Measurements from ENCODE around the gene TBL1X.
"Not testable (repeated sequence)": the region's sequence is repeated elsewhere in the genome, so short reads cannot be mapped to it uniquely, and the experiment has no call there.

TBL1X gene

DNA sequence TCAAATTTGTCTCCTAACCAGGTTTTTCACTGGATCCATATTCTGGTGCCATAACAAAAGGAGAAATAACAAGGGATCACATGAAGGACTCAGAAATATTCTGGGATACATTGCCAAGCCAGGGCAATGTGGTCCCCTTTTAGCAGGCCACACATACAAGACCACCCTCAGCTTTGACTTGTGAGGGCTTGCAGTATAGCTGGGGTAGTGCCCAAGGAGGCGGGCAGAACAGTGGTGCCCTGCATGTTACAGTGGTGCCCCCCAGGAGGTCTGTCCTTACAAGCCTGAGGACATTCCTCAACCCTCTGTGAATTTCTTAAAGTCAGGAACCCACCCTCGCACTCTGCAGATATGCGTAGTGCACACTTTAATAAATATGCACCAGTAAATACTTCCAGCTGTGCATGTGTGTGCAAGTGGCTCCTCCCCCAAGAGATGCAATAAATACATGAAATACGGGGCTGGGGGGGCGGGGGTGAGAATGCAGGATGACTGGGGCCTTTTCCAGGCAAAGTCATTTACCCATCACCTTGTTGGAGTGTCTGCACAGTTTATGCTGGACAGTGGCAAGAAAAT lies 34.4 kb upstream of the TBL1X start:
- Histone ChIP-seq H3K4me3 (ENCODE audit: low read depth in 1 of 2, low read length in 1 of 2) (no peak overlapping the region), H3K36me3 (no peaks in the 10 kb centered on the region), H3K27me3 (no peaks in the 10 kb centered on the region), H3K9me3 (no peaks in the 10 kb centered on the region), H3K27ac (no peak overlapping the region), H3K4me1 (ENCODE audit: control insufficient read depth in 1 of 2, insufficient read depth in 1 of 2, low read depth in 1 of 2, low read length in 1 of 2) (peaks cover 0 to 13% of the 10 kb centered on the region in 2 experiments)
- TF ChIP-seq, protein P1, sequence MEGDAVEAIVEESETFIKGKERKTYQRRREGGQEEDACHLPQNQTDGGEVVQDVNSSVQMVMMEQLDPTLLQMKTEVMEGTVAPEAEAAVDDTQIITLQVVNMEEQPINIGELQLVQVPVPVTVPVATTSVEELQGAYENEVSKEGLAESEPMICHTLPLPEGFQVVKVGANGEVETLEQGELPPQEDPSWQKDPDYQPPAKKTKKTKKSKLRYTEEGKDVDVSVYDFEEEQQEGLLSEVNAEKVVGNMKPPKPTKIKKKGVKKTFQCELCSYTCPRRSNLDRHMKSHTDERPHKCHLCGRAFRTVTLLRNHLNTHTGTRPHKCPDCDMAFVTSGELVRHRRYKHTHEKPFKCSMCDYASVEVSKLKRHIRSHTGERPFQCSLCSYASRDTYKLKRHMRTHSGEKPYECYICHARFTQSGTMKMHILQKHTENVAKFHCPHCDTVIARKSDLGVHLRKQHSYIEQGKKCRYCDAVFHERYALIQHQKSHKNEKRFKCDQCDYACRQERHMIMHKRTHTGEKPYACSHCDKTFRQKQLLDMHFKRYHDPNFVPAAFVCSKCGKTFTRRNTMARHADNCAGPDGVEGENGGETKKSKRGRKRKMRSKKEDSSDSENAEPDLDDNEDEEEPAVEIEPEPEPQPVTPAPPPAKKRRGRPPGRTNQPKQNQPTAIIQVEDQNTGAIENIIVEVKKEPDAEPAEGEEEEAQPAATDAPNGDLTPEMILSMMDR (IDR thresholded peaks at IDR 0.05), result no peak

DNA sequence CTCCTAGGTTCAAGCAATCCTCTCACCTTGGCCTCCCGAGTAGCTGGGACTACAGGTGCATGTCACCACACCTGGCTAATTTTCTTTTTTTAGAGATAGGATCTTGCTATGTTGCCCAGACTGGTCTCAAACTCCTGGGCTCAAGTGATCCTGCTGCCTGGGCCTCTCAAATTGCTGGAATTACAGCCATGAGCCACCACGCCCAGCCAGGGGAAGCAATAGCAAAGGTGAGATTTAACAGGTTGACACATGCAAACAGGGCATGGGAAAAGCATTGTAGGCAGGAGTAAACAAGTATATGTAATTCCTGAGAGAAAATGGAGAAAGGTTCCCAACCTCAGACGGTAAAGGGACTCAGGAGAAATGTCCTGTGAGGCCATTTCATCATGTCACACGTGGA lies 33.6 kb upstream of the TBL1X start:
- TF ChIP-seq, protein P1 (IDR thresholded peaks at IDR 0.05), result no peak
- Histone ChIP-seq H3K36me3 (no peaks in the 10 kb centered on the region), H3K9me3 (no peaks in the 10 kb centered on the region), H3K27ac (no peak overlapping the region), H3K4me1 (ENCODE audit: control insufficient read depth in 1 of 2, insufficient read depth in 1 of 2, low read depth in 1 of 2, low read length in 1 of 2) (peaks cover 0 to 10% of the 10 kb centered on the region in 2 experiments), H3K4me3 (ENCODE audit: low read depth in 1 of 2, low read length in 1 of 2) (no peak overlapping the region), H3K27me3 (no peaks in the 10 kb centered on the region)

DNA sequence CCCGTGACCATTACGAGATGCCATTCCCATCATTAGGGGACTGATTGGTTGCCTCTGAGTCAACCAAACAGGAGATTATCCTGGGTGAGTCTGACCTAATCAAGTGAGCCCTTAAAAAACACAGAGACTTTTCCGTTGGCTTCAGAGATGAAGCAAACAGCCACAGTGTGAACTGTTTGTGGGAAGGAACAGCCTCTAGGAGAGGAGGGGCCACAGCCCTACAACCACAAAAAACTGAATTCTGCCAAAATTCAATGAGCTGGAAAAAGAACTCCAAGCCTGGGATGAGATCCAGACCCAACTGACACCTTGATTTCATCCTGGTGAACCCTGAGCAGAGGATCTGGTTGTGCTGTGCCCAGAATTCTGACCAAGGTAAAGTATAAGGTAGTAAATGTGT lies 31.3 kb upstream of the TBL1X start:
- Histone ChIP-seq H3K9me3 (no peaks in the 10 kb centered on the region), H3K27ac (no peak overlapping the region), H3K4me1 (ENCODE audit: control insufficient read depth in 1 of 2, insufficient read depth in 1 of 2, low read depth in 1 of 2, low read length in 1 of 2) (peaks cover 0 to 4% of the 10 kb centered on the region in 2 experiments), H3K27me3 (no peaks in the 10 kb centered on the region), H3K4me3 (ENCODE audit: low read depth in 1 of 2, low read length in 1 of 2) (no peak overlapping the region), H3K36me3 (no peaks in the 10 kb centered on the region)
- TF ChIP-seq, protein P1 (IDR thresholded peaks at IDR 0.05), result no peak

DNA sequence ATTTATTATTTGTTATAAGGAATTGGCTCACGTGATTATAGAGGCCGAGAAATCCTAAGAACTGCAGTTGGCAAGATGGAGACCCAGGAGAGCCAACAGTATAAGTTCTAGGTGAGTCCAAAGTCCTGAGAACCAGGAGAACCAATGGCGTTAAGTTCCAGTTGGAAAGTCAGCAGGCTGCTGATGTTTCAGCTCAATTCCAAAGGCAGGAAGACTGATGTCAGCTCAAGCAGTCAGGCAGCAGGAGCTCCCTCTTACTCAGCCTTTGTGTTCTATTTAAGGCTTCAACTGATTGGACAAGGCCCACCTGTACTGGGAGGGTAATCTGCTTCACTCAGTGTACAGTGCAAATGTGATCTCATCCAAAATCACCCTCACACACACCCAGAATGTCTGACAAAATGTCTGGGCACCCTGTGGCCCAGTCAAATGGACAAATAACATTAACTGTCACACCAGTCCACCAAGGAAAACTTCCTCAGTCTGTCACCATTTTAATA lies 30.8 kb upstream of the TBL1X start:
- H3K9me3 ChIP-seq, result no peaks in the 10 kb centered on the region
- no peak overlapping the region for H3K4me3 ChIP-seq (ENCODE audit: low read depth in 1 of 2, low read length in 1 of 2)
- H3K27me3 ChIP-seq, result no peaks in the 10 kb centered on the region
- H3K36me3 ChIP-seq, result no peaks in the 10 kb centered on the region
- peaks cover 0 to 4% of the 10 kb centered on the region in 2 experiments for H3K4me1 ChIP-seq (ENCODE audit: control insufficient read depth in 1 of 2, insufficient read depth in 1 of 2, low read depth in 1 of 2, low read length in 1 of 2)
- TF ChIP-seq, protein P1 (IDR thresholded peaks at IDR 0.05), result no peak
- no peak overlapping the region for H3K27ac ChIP-seq

DNA sequence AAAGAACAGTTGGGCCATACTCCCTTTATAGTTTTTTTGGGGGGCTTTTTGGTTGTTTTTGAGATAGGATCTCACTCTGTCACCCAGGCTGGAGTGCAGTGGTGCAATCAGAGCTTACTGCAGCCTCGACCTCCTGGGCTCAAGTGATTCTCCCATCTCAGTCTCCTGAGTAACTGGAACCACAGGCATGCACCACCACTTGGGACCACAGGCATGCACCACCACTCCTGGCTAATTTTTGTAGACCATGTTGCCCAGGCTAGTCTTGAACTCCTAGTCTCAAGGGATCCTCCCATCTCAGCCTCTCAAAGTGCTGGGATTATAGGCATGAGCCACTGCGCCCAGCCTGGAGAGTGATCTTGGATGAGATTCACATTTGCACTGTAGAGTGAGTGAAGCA lies 29.8 kb upstream of the TBL1X start:
- not testable (repeated sequence) for H3K36me3 ChIP-seq; H3K4me3 ChIP-seq (ENCODE audit: low read depth in 1 of 2, low read length in 1 of 2); H3K27me3 ChIP-seq; H3K4me1 ChIP-seq (ENCODE audit: control insufficient read depth in 1 of 2, insufficient read depth in 1 of 2, low read depth in 1 of 2, low read length in 1 of 2); H3K9me3 ChIP-seq; H3K27ac ChIP-seq

DNA sequence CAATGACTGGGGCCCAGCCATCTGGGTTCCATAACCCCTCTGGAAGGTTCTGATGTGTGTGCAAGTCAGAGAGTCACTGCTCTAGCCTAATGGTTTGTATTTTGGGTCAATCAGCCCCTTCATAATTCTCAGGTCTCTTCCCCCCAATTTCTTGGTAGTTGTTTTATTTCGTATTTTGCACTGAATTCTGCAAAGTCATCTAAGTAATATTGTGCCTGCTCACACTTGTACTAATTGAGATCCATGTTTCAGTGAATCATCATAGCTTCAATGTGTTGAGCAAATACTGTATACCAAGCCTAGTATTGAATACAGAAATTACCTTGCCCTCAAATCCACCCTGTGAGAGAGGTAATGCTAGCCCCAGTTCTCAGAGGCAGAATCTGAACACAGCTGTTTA lies 28.0 kb upstream of the TBL1X start:
- TF ChIP-seq, protein P1 (IDR thresholded peaks at IDR 0.05), result no peak

More for the DNA sequence above, 28.0 kb upstream of the TBL1X start:
- Histone ChIP-seq H3K4me1 (ENCODE audit: control insufficient read depth in 1 of 2, insufficient read depth in 1 of 2, low read depth in 1 of 2, low read length in 1 of 2) (peaks cover 0 to 10% of the 10 kb centered on the region in 2 experiments), H3K36me3 (no peaks in the 10 kb centered on the region), H3K4me3 (ENCODE audit: low read depth in 1 of 2, low read length in 1 of 2) (no peak overlapping the region), H3K27ac (no peak overlapping the region), H3K27me3 (no peaks in the 10 kb centered on the region), H3K9me3 (no peaks in the 10 kb centered on the region)

Measured in neutrophil (primary cell).